ENCODE data around the gene SNX10.
A peak's percentile ranks its signal among the peaks of the same experiment; 100 is the strongest.

Gene SNX10

GRCh38 chr7:26265499-26266075, 26.1 kb upstream of the SNX10 start:
- TF ChIP-seq TEAD4 (IDR thresholded peaks at IDR 0.05) (no peak), CEBPB (IDR thresholded peaks at IDR 0.05) (no peak)

GRCh38 chr7:26267601-26268166, 24.0 kb upstream of the SNX10 start:
- TF ChIP-seq NFIC (IDR thresholded peaks at IDR 0.05) (no peak), REST (IDR thresholded peaks at IDR 0.05; ENCODE audit: low read depth) (no peak), EP300 (IDR thresholded peaks at IDR 0.05; ENCODE audit: borderline replicate concordance) (no peak), TEAD4 (IDR thresholded peaks at IDR 0.05) (no peak), YY1 (IDR thresholded peaks at IDR 0.05; ENCODE audit: low read depth) (no peak), CEBPB (IDR thresholded peaks at IDR 0.05) (no peak), RAD21 (IDR thresholded peaks at IDR 0.05; ENCODE audit: low read depth) (no peak), FOXM1 (IDR thresholded peaks at IDR 0.05; ENCODE audit: borderline replicate concordance, low read depth) (no peak), TAF1 (IDR thresholded peaks at IDR 0.05; ENCODE audit: low read depth) (no peak), EGR1 (IDR thresholded peaks at IDR 0.05) (no peak)
- TF ChIP-seq, protein P1, sequence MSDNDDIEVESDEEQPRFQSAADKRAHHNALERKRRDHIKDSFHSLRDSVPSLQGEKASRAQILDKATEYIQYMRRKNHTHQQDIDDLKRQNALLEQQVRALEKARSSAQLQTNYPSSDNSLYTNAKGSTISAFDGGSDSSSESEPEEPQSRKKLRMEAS (IDR thresholded peaks at IDR 0.05), result no peak

- TF ChIP-seq NFIC (IDR thresholded peaks at IDR 0.05), result no peak
Observed at GRCh38 chr7:26275213-26275612, 16.4 kb upstream of the SNX10 start.

GRCh38 chr7:26278770-26279169, 12.9 kb upstream of the SNX10 start:
- TF ChIP-seq RAD21 (IDR thresholded peaks at IDR 0.05; ENCODE audit: low read depth) (peak; percentile 9; the same call in 1 of the 2 replicates), CEBPB (IDR thresholded peaks at IDR 0.05) (no peak)

DNA sequence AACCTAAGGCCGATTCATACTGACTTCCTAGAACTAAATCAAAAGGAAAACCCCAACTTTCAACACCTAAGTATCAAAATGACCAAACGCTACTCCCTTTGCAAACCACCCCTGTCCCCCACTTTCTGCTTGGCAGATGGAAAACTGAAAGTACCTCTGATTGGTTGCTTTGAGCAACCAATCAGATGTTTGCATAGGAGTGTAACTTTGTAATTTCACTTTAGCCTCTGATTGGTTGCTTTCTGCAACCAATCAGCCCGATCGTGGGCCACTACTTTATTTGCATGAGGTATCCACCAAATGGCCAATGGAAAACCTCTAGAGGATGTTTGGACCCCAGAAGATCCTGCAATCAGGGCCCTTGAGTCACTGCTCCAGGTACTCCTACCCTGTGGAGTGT, 12.3 kb upstream of the SNX10 start:
- TF ChIP-seq EGR1 (IDR thresholded peaks at IDR 0.05) (no peak), EP300 (IDR thresholded peaks at IDR 0.05; ENCODE audit: borderline replicate concordance) (no peak)

DNA sequence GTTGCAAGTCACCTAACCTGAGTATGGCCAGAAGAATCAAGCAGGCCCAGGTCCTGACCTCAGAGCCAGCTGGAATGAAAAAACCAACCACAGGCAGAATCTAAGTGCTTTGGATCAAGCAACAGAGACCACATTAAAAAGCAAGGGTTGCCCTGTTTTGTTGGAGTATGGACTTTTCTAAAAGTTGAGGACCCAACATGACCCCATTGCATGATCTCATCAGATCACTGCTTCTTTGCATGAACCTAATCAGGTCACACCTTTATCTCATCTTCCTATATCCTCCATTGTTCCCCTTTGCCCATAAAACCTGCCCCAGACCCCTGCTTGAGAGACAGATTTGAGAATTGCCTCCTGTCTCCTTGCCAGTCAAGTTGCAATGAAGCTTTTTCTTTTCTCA, 11.6 kb upstream of the SNX10 start:
- TF ChIP-seq TAF1 (IDR thresholded peaks at IDR 0.05; ENCODE audit: low read depth), result no peak
- TF ChIP-seq EP300 (IDR thresholded peaks at IDR 0.05; ENCODE audit: borderline replicate concordance), result no peak
- TF ChIP-seq NFIC (IDR thresholded peaks at IDR 0.05), result no peak
- no peak for TF ChIP-seq ZBTB7A (IDR thresholded peaks at IDR 0.05; ENCODE audit: low read depth)
- TF ChIP-seq, protein P1 (IDR thresholded peaks at IDR 0.05), result no peak
- TF ChIP-seq USF1 (IDR thresholded peaks at IDR 0.05), result no peak
- no peak for TF ChIP-seq CREB1 (IDR thresholded peaks at IDR 0.05; ENCODE audit: low read depth)
- TF ChIP-seq TCF12 (IDR thresholded peaks at IDR 0.05; ENCODE audit: low read depth), result no peak
- TF ChIP-seq REST (IDR thresholded peaks at IDR 0.05; ENCODE audit: low read depth), result no peak
- no peak for TF ChIP-seq RAD21 (IDR thresholded peaks at IDR 0.05; ENCODE audit: low read depth)
- TF ChIP-seq FOXM1 (IDR thresholded peaks at IDR 0.05; ENCODE audit: borderline replicate concordance, low read depth), result no peak
- no peak for TF ChIP-seq TEAD4 (IDR thresholded peaks at IDR 0.05)
- TF ChIP-seq EGR1 (IDR thresholded peaks at IDR 0.05), result no peak
- TF ChIP-seq CEBPB (IDR thresholded peaks at IDR 0.05), result no peak

DNA sequence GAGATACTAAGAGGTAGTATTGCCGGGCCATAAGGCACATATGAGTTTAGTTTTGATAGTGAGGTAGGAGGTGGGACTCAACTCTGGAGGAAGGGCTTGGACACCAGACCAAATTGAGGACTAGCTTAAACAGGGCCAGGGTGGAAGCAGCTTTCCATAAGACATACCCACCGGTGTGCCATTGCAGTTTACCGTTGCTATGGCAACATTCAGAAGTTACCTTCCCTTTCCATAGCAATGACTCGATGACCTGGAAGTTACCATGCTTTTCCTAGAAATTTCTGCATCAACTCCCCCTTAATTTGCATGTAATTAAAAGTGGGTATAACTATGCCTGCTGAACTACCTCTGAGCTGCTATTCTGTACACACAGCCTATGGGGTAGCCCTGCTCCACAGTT, 10.9 kb upstream of the SNX10 start:
- no peak for TF ChIP-seq ZBTB7A (IDR thresholded peaks at IDR 0.05; ENCODE audit: low read depth)
- no peak for TF ChIP-seq FOXM1 (IDR thresholded peaks at IDR 0.05; ENCODE audit: borderline replicate concordance, low read depth)
- no peak for TF ChIP-seq CREB1 (IDR thresholded peaks at IDR 0.05; ENCODE audit: low read depth)
- TF ChIP-seq TAF1 (IDR thresholded peaks at IDR 0.05; ENCODE audit: low read depth), result no peak
- no peak for TF ChIP-seq EGR1 (IDR thresholded peaks at IDR 0.05)
- TF ChIP-seq, protein P1 (IDR thresholded peaks at IDR 0.05), result no peak
- TF ChIP-seq EP300 (IDR thresholded peaks at IDR 0.05; ENCODE audit: borderline replicate concordance), result no peak
- no peak for TF ChIP-seq YY1 (IDR thresholded peaks at IDR 0.05; ENCODE audit: low read depth)
- TF ChIP-seq REST (IDR thresholded peaks at IDR 0.05; ENCODE audit: low read depth), result no peak
- TF ChIP-seq RAD21 (IDR thresholded peaks at IDR 0.05; ENCODE audit: low read depth), result no peak
- no peak for TF ChIP-seq TCF12 (IDR thresholded peaks at IDR 0.05; ENCODE audit: low read depth)

All from Ishikawa (cell line).